Measurements from ENCODE around the gene CRIM1.

Gene CRIM1

DNA sequence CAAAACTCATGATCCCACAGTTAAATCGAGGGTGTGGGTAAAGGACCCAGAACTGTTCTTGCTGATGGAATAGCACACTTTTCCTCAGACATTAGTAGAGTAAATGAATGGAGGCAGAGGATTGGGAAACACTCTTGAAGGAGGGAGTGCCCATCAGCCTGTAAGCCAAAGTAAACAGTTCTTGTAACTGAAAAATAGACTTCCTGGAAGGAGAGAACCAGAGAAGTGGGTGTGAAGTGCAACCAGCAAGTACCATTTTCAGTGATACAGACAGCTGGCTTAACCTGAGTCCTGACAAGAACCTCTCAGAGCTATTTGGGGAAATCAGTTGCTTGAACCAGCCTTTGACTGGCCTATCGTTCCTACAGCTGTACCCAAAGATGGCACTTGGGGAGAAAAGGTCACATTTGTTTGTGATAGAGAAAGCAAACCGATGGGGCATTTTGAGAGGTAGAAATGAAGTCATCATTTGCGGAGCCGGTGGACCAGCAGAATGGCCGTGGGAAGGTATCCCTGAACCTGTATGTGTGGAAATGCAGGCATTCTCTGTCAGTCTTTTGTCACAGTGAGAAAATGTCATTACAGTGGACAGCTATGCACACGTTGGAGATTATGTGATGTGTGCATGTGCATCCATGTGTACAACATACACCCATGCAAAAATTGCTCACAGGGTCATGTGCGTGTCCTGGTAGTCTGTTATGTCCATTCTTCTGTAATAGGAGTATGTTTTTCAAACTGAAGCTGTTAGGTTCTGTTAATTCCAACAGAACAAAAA, 17.8 kb downstream of the CRIM1 start:
- no peak for DNase-seq

DNA sequence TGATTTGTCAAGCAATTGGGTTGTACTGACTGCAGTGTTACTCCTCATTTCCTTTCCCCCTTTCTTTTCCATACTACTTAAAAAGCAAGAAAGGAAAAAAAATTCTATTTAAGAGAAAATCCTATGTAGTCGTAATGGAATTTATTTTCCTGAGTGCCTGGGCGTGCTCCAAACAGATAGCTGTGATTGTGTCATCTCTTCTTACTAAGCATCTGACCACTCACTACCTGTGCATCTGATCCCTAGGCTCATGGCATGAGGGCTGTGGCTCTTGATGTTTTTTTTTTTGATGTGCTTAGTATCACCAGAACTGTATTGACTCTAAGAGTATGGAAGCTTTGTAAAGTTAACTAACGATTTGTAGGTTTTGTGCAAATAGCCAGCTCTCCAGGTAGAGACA, 19.0 kb downstream of the CRIM1 start:
- DNase-seq = no peak

DNA sequence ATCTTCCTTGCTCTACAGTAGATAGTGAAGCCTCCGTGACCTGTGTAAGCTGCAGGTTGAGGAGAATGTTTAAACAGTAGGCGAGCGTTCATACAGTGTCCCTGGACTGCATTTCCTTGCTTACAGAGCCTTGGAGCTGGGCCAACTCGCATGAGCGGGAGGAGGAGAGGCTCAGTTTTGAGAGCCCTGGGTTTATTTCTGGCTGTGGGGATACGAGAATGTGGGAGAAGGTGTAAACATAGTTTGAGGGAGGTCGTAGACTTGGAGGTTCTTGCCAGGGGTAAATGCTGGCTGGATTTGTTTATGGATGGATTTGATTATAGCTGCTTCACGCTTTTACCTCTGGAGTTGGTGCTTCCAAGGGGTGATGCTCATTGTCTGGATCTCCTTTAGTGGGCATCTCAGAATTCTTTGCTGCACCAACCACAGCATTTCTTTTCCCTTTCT, 20.8 kb downstream of the CRIM1 start:
- DNase-seq = peak; percentile 46 to 75

GRCh38 chr2:36376992-36377738, 21.6 kb downstream of the CRIM1 start:
- DNase-seq = no peak

- DNase-seq = no peak
Measured at GRCh38 chr2:36379710-36380448, 24.3 kb downstream of the CRIM1 start.

DNA sequence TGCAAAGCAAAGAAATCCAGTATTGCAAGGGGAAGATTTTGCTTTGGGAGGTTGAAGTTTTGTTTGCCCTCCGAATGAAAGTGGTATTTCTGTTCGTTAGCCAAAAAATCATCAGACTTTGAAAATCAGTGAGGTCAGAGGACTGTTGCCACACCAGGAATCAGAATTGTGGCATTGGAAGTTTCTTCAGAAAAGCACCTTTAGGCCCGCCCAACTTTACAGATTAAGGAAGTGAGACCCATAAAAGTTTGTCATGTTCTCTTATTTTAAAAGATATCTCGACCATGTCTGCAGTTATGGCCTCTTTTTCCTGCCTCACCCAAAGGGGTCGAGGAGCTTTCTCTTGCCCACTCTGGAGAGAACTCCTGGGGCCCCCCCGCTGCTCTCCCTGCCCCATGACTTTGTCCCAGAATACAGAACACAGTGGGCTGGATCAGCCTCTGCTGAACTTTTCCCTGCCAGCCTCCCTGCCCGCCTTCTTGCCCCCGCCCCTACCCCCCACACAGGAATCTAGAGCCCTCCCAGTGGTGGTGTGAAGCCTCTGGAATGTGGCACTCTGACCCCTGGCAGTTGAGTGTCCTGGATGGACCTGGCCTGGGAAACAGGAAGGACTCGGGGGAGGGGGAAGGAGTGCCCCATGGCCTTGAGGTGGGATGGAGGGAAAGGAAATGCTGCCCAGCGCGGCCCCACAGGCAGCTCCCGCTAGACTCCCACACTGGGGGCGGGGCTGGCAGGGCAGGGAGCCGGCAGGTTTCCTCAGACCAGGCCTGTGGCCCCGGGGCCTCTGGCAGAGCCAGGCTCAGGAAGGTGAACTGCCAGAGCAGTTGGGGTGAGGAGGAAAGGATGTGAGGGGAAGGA, 25.3 kb downstream of the CRIM1 start:
- no peak for DNase-seq

- DNase-seq = no peak
Measured at GRCh38 chr2:36381993-36382392, 26.4 kb downstream of the CRIM1 start.

DNA sequence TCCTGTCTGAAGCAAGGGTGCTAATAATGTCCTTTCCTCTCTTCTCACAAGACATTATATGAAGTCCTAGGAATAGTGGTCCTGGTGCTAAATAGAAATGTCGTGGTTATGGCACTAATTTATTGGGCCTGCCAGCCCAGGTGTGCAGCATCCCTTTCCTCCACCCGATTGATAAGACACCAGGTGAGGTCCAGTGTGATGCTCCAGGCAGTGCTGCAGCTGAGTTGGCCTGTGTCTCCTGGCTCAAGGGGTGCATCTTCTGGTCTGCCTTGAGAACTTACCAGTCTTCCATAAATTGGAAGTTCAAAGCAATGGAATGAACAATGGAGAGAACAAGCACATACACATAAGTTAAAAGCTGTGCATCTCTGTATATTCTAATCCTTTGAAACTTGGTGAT, 26.9 kb downstream of the CRIM1 start:
- no peak for DNase-seq

DNA sequence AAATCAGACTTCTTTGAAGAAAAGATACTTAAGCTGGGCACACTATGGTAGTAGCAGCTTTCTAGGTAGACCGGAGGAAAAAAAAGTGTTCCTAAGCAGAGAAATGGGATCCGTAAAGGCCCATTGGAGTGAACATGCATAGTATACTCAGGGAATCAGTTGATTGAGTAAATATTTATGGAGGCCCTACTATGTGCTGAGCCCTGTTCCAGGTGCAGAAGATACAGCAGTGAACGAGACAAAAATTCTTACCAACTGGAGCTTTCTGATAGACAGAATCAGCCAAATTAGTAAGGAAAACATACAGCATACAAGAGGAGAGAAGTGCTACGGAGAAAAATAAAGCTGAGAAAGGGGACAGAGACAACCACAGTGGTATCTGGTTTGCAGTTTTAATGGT, 28.1 kb downstream of the CRIM1 start:
- no peak for DNase-seq

- DNase-seq = no peak
Measured at GRCh38 chr2:36384454-36384853, 28.9 kb downstream of the CRIM1 start.

DNA sequence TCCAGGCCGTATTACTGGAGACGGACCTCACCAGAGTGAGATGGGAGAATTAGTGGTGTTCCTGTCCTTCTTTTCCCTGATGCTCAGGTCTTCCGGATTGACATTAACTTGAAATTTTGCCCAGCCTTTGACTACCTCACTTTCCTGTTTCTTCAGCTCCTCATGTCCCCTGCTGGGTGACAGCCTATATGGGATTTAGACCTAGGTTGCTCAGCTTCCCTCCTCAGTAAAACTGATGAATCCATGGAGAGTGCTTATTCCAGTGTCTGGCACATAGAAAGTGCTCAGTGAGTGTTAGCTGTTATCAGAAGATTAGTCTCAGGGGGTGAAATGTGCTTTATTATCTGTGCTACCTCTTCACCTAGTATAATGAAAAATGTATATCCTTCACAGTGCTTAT, 30.0 kb downstream of the CRIM1 start:
- no peak for DNase-seq

- no peak for DNase-seq
Measured at GRCh38 chr2:36387258-36387916, 31.8 kb downstream of the CRIM1 start.

GRCh38 chr2:36388472-36388871, 32.9 kb downstream of the CRIM1 start:
- no peak for DNase-seq

DNA sequence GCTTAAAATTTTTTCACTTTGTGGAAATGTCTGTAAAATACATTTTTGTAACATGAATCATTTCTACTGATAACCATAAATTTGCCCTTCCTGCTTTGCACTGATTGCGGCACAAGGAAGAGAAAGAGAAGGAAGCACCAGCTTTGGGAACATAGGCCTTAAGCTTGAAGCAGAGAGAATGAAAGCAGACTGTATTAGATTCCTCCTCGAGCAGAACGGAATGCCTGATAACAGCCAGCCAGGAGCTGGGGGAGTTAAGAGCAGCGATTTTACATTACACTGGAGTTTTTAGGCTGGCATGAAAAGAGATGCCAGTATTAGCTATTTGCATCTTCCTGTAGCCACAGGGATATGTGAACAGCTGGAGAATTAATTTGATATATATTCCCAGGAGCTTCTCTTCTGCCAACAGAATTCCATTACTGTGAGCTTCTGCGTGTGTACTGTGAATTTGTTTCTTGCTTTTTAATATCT, 33.5 kb downstream of the CRIM1 start:
- DNase-seq = no peak

GRCh38 chr2:36389577-36389976, 34.0 kb downstream of the CRIM1 start:
- no peak for DNase-seq

DNA sequence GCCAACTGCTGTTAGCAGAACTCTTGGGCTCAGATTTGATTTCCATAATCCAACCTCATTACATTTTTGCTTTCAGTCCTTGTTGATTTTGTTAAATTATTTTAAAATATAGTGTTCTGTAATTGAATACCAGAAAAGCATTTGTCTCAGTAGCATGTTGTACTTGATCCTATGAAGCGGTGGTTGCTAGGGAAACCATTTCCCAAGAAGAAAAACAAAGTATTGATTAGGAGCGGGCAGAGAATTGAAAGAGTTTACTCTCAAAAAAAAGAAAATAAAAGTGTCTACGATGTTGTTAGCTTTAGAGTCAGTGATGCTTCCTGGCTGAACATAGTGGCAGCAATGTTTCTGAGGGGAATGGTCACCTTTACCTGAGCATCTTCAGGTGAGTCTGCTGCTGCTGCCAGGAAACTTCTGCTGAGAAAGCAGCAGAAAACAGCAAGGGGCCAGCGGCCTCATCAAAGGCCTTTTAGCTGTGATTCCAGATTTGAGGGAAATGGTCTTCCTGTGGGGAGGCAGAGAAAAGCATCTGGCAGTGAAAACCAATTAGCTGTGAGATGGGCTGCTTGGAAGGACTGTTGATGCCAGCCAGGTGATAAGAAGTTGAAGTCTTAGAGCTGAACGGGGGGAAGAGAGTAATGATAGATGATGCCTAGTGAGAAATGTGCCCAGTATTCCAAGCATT, 37.1 kb downstream of the CRIM1 start:
- no peak for DNase-seq

DNA sequence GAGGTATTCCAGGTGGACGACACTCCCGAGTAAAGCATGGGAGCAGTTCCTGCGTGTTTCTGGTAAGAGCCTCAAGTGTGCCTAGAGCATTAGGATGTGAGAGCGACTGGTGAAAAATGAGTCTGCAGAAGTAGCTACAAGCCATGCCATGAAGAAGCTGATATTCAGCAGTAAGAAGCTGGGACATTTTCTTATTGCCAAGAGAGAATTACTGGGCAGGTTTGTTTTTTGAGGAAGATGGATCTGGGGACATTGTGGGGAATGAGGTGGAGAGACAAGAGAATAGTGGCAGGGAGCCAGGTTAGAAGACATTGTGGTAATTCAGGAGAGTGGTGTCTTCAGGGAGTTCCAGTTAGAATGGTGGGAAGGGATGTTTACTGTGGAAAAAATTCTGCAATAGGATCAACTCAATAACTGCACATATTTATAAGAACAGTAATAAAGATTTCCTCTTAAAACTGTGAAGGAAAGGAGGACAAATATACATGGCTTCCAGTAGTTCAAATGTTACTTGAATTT, 38.2 kb downstream of the CRIM1 start:
- no peak for DNase-seq

- DNase-seq = no peak
Measured at GRCh38 chr2:36394804-36395203, 39.2 kb downstream of the CRIM1 start.

DNA sequence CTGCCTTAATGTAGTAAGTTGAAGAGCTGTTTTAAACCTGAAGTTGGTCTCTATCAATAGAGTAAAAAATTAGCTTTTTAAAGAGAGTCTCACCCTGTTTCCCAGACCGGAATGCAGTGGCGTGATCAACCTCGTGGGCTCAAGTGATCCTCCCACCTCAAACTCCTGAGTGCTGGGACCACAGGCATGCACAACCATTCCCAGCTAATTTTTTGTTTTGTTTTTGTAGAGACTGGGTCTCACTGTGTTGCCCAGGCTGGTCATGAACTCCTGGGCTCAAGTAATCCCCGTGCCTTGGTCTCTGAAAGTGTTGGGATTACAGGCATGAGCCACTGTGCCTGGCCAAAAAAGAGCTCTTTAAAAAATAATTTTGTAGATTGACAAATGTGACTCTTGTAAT, 40.3 kb downstream of the CRIM1 start:
- no peak for DNase-seq

GRCh38 chr2:36396878-36397539, 41.4 kb downstream of the CRIM1 start:
- DNase-seq = no peak
